Type B pancreatic cell (in vitro differentiated cells): ENCODE measurements around the gene KIF26B. TPM values are rescaled to one million over a fixed set of nuclear protein-coding genes. Genes with fewer than 3 reads are reported as not detected.

Source experiments
- DNase-seq: peaks from one replicate; pipeline ENCODE4 v3.0.0; 2021; ENCODE audit warnings: mixed read lengths; ENCODE audit not compliant: unreplicated experiment; ENCODE audit errors: extremely low spot score
- H3K27ac Mint-ChIP-seq: 2 replicates; pipeline ENCODE4 v1.8.0; 2021; ENCODE audit warnings: mild to moderate bottlenecking, mixed read lengths
- H3K27me3 Mint-ChIP-seq: 2 replicates; pipeline ENCODE4 v1.8.0; 2021; ENCODE audit warnings: mixed read lengths
- H3K36me3 Mint-ChIP-seq: 2 replicates; pipeline ENCODE4 v1.8.0; 2021; ENCODE audit warnings: mixed read lengths
- H3K4me1 Mint-ChIP-seq: one replicate; pipeline ENCODE4 v1.8.0; 2021; ENCODE audit warnings: mixed read lengths; ENCODE audit not compliant: unreplicated experiment
- H3K4me3 Mint-ChIP-seq: 2 replicates; pipeline ENCODE4 v1.8.0; 2021; ENCODE audit warnings: mild to moderate bottlenecking, mixed read lengths
- H3K9me3 Mint-ChIP-seq: 2 replicates; pipeline ENCODE4 v1.8.0; 2021; ENCODE audit warnings: mixed read lengths
- CTCF ChIP-seq: fragments of 200-600 bp; sonication (generic); conservative IDR thresholded peaks from 2 replicates; pipeline ENCODE4 v1.5.0; 2021; ENCODE audit warnings: antibody characterized with exemption, mild to moderate bottlenecking
- total RNA-seq: library from RNA; stranded (reverse); gene quantifications from 2 replicates; pipeline ENCODE4 v1.2.1, GENCODE V29; 2021; ENCODE audit warnings: low replicate concordance

Gene KIF26B
- total RNA-seq, 1 donor from 2014 or later, result 22.1 TPM

GRCh38 chr1:245409341-245410195 is 254.8 kb downstream of the KIF26B start:
- Mint-ChIP-seq H3K4me3 (no peak overlapping the region), H3K4me1 (peaks cover 41% of the 10 kb centered on the region), H3K27ac (no peak overlapping the region), H3K36me3 (peaks cover 7% of the 10 kb centered on the region), H3K9me3 (no peaks in the 10 kb centered on the region), H3K27me3 (peaks cover 11% of the 10 kb centered on the region)
- no peak for TF ChIP-seq CTCF
- no peak for DNase-seq

DNA sequence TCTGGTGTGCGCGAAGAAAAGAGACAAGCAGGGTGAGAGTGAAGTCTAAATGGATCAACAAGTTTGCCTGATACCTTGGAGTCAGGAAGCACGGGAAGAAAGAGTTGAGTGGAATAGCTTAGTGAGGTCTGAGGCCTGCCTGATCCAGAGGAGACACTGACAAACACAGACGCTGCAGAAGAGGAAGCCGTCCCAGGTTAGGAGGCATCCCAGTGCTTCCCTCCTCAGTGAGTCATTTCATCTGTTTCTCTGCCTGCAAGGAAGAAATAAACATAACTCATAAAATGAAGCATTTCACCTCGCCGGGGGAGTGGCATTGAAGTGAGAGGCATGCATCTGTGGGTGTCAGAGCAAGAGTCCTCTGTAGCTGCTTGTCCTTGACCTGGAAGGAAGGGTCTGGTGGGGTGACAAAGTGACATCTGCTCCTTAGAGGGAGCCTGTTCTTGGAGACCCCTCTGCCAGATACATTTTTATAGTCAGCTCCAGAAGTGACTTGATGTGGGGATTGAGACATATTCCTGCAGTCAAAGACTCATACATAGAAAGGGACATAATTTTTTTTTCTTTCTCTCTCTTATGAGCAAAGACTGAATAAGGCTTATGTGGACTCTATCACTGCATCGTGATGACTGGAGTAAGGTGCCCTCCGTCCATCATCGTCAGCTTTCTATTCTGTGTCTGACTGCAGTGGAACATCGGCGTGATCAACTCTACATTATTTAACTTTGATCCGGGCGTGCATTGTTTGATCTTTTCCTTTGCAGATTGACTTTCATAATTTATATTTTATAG is 256.7 kb downstream of the KIF26B start:
- no peaks in the 10 kb centered on the region for H3K9me3 Mint-ChIP-seq
- no peak for TF ChIP-seq CTCF

DNA sequence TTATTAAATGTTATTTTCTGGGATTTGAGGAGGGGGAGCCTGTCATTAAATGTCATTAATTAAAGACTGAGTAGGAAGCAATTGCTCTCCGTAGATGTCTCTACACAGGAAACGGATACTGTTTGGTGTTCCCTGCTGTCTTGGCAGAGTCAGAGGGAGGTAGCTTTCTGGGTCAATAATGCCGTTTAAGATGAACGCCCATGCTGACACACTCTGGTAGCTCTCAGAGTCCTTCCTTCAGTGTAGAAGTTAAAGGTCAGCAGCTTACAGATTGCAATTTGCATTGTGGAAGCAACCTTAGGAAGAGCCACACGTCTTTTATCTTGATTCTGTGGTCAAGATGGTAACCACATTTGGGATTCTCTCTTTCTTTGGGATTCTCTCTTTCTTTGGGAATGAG is 257.5 kb downstream of the KIF26B start:
- Mint-ChIP-seq H3K4me3 (no peak overlapping the region), H3K27ac (no peak overlapping the region), H3K36me3 (peaks cover 7% of the 10 kb centered on the region), H3K4me1 (peaks cover 29% of the 10 kb centered on the region), H3K9me3 (no peaks in the 10 kb centered on the region), H3K27me3 (peaks cover 6% of the 10 kb centered on the region)
- no peak for TF ChIP-seq CTCF
- DNase-seq, result no peak

More for the DNA sequence above, 256.7 kb downstream of the KIF26B start:
- Mint-ChIP-seq H3K4me1 (peaks cover 29% of the 10 kb centered on the region), H3K36me3 (peaks cover 7% of the 10 kb centered on the region), H3K4me3 (no peak overlapping the region), H3K27me3 (peaks cover 4% of the 10 kb centered on the region), H3K27ac (no peak overlapping the region)
- no peak for DNase-seq

GRCh38 chr1:245416781-245417180 is 262.0 kb downstream of the KIF26B start:
- H3K27me3 Mint-ChIP-seq, result peaks cover 36% of the 10 kb centered on the region
- DNase-seq, result no peak

GRCh38 chr1:245418077-245418476 is 263.3 kb downstream of the KIF26B start:
- H3K4me3 Mint-ChIP-seq, result no peak overlapping the region
- peaks cover 6% of the 10 kb centered on the region for H3K36me3 Mint-ChIP-seq
- H3K27me3 Mint-ChIP-seq, result peaks cover 36% of the 10 kb centered on the region
- no peak for TF ChIP-seq CTCF
- DNase-seq, result no peak
- peaks cover 15% of the 10 kb centered on the region for H3K4me1 Mint-ChIP-seq
- no peak overlapping the region for H3K27ac Mint-ChIP-seq
- no peaks in the 10 kb centered on the region for H3K9me3 Mint-ChIP-seq

More at GRCh38 chr1:245416781-245417180, 262.0 kb downstream of the KIF26B start:
- no peak overlapping the region for H3K4me3 Mint-ChIP-seq
- peaks cover 10% of the 10 kb centered on the region for H3K36me3 Mint-ChIP-seq
- no peak for TF ChIP-seq CTCF
- H3K9me3 Mint-ChIP-seq, result no peaks in the 10 kb centered on the region
- H3K27ac Mint-ChIP-seq, result no peak overlapping the region
- H3K4me1 Mint-ChIP-seq, result peaks cover 21% of the 10 kb centered on the region
